Ovary (tissue), 3 donors: Measurements from ENCODE around the gene CISD3.

Experiments
- EP300 ChIP-seq: sonication (generic); formaldehyde crosslinking; IDR thresholded peaks from one replicate; pipeline ENCODE4 v1.6.1; 2017; ENCODE audit warnings: antibody characterized with exemption
- TF ChIP-seq, protein P1 (sequence below), 3 donors: fragments of 450-650 bp in 2 of 3; fragments of 200-600 bp in 1 of 3; IDR thresholded peaks; one replicate each; pipeline versions ENCODE4 v1.5.1 to v1.8.0; 2016 to 2022; ENCODE audit warnings: antibody characterized with exemption in 3 of 3, mild to moderate bottlenecking in 1 of 3
- donor health status: DM: no; HTN: no; CAD: no.

DNA sequence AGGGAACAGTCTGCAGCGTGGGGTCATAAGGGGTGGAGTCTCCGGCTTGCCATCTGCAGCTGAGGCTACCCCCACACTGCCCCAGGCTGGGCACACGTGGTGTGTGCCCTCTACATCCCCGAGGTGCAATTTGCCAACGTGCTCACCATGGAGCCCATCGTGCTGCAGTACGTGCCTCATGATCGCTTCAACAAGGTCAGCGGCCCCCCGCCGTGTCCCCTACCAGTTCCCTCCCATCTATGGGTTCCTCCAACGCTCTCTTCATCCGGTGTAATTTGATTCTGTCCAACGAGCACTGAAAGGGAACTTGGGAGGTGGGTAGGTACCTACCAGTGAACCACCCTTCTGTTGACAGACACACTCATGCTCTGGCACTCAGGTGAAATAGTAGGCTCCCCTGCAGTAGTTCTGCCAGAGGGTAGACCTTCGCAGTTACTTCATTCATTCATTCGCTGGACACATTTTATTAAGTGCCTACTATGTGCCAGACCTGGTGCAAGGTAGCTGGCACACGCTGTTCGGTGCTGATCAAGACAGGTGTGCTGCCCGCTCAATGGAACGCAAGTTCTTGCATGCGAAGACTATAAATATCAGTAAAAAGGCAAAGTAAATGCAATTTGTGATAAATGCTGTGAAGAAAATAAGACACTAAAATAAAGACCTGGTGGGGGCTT lies 22.3 kb upstream of the CISD3 start:
- TF ChIP-seq, protein P1, sequence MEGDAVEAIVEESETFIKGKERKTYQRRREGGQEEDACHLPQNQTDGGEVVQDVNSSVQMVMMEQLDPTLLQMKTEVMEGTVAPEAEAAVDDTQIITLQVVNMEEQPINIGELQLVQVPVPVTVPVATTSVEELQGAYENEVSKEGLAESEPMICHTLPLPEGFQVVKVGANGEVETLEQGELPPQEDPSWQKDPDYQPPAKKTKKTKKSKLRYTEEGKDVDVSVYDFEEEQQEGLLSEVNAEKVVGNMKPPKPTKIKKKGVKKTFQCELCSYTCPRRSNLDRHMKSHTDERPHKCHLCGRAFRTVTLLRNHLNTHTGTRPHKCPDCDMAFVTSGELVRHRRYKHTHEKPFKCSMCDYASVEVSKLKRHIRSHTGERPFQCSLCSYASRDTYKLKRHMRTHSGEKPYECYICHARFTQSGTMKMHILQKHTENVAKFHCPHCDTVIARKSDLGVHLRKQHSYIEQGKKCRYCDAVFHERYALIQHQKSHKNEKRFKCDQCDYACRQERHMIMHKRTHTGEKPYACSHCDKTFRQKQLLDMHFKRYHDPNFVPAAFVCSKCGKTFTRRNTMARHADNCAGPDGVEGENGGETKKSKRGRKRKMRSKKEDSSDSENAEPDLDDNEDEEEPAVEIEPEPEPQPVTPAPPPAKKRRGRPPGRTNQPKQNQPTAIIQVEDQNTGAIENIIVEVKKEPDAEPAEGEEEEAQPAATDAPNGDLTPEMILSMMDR (IDR thresholded peaks at IDR 0.05) = no peak
- TF ChIP-seq EP300 = no peak
